ENCODE results near the gene POLH.

The POLH gene

DNA sequence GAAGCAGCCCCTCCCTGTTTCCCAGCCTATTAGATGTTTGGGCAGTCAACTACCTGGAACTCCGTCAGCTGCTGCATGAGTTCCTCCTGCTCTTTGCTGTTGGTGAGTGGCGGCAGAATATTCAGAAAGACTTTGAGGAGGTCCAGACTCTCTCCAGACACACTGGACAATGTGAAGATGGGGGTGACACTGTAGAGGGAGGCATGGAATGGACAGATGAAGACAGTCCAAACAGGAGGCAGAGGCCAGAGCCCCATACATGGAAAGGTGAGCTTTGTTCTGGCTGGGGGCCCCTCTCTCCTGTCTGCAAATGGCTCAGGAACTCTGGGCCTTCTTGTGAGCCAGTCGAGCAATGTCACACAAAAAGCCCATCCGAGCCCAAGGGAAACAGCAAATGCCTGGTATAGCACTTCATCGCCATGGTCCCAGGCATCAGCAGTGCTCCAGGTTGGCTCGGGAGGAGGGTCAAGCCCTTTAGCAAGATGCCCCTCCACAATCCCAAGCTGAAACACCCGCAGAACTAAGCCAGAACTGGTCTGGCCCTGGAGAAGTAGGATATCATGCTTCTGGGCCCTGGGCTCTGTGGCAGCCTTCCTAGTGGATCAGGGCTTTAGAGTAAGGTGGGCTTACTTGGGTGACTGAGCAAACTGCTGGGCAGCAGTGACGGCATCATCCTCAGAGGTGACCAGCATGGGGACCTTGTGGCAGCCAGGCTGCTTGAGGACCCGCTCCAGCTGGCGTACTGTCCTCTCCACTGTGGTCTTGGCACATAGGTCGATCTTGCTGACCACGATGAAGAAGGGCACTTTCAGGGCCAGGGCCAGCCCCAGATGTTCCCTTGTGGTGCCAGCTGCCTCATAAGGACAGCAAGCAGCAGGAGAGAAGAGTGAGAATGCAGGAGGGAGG is 48.1 kb downstream of the POLH start:
- Histone ChIP-seq H3K36me3 (ENCODE audit: control insufficient read depth, low read length) (peaks cover 88% of the 10 kb centered on the region), H3K4me1 (ENCODE audit: control insufficient read depth, low read length) (peaks cover 12% of the 10 kb centered on the region), H3F3A (ENCODE audit: control insufficient read depth, insufficient read depth) (peaks cover 17% of the 10 kb centered on the region), H3K4me3 (ENCODE audit: low read length) (no peak overlapping the region), H3K9me2 (replicated peaks; ENCODE audit: control insufficient read depth, low read length) (no peaks in the 10 kb centered on the region), H3K9me3 (ENCODE audit: control insufficient read depth, insufficient read depth, low read length) (no peaks in the 10 kb centered on the region), H3K79me2 (ENCODE audit: control insufficient read depth, low read length) (peaks cover 24% of the 10 kb centered on the region), H3K27ac (ENCODE audit: low read depth, low read length) (no peak overlapping the region), H3K27me3 (ENCODE audit: control insufficient read depth, low read length) (no peaks in the 10 kb centered on the region), H3K4me2 (ENCODE audit: low read length) (no peak overlapping the region), H4K20me1 (ENCODE audit: control insufficient read depth, insufficient read depth, low read depth, low read length) (no peaks in the 10 kb centered on the region)
- TF ChIP-seq, protein P1, sequence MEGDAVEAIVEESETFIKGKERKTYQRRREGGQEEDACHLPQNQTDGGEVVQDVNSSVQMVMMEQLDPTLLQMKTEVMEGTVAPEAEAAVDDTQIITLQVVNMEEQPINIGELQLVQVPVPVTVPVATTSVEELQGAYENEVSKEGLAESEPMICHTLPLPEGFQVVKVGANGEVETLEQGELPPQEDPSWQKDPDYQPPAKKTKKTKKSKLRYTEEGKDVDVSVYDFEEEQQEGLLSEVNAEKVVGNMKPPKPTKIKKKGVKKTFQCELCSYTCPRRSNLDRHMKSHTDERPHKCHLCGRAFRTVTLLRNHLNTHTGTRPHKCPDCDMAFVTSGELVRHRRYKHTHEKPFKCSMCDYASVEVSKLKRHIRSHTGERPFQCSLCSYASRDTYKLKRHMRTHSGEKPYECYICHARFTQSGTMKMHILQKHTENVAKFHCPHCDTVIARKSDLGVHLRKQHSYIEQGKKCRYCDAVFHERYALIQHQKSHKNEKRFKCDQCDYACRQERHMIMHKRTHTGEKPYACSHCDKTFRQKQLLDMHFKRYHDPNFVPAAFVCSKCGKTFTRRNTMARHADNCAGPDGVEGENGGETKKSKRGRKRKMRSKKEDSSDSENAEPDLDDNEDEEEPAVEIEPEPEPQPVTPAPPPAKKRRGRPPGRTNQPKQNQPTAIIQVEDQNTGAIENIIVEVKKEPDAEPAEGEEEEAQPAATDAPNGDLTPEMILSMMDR (IDR thresholded peaks at IDR 0.05; ENCODE audit: low read depth, low read length, poor library complexity, severe bottlenecking): no peak
- no peak for TF ChIP-seq EZH2phosphoT487 (IDR thresholded peaks at IDR 0.05; ENCODE audit: borderline replicate concordance, low read length)

DNA sequence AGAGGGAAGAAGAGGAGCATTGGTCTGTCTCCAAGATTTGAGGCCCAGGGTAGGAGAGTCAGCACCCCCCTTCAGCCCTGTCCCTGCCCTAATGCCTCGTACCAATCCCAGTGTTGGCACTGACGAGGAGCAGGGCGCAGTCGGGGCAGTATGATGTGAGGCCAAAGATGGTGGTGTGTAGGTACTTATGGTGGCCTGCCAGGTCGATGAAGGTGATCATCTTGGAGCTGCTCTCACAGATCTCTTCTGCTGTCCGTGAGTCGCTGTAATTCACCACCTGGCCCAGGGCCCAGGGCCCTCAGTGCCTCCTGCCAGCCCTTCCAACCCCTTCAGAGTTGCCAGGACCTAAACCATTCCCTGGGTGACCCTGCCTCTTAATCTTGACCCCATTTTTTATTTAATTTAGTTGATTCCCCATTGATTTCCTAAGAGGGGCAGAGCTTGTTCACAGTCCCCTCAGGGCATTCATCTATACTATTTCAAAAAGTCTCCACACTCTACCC is 48.9 kb downstream of the POLH start:
- peaks cover 10% of the 10 kb centered on the region for H3F3A ChIP-seq (ENCODE audit: control insufficient read depth, insufficient read depth)

DNA sequence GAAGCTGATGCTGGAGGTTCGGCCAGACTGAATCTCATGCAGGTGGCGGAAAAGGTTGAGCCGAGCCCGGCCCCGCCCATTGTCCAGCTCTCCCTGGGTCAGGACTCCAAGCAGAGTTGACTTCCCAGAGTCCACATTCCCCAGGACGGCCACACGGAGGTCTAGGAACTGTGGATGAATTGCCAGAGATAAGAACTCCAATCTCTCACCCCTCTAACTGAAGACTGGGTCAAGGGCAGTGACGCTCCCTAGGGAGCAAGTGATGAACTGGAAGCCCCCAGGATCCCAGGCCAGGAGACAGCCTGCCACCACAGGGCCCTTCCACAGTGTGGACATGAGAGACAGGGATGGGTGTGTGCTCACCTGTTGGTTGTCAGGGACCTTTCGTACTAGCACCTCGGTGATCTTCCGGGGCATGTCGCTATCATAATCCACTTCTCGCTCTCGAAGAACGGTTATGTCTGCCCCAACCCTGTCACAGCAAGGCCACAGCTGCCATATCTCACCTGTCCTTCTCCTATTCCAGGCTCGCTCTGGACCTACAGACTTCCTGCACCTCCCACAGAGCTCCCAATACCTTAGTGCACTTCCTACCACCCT is 49.5 kb downstream of the POLH start:
- H3K9me3 ChIP-seq (ENCODE audit: control insufficient read depth, insufficient read depth, low read length): no peaks in the 10 kb centered on the region
- peaks cover 24% of the 10 kb centered on the region for H3K79me2 ChIP-seq (ENCODE audit: control insufficient read depth, low read length)
- TF ChIP-seq, protein P1 (IDR thresholded peaks at IDR 0.05; ENCODE audit: low read depth, low read length, poor library complexity, severe bottlenecking): no peak
- no peak for TF ChIP-seq EZH2phosphoT487 (IDR thresholded peaks at IDR 0.05; ENCODE audit: borderline replicate concordance, low read length)
- H3K27me3 ChIP-seq (ENCODE audit: control insufficient read depth, low read length): no peaks in the 10 kb centered on the region
- H3K4me1 ChIP-seq (ENCODE audit: control insufficient read depth, low read length): peaks cover 21% of the 10 kb centered on the region
- no peaks in the 10 kb centered on the region for H4K20me1 ChIP-seq (ENCODE audit: control insufficient read depth, insufficient read depth, low read depth, low read length)
- H3K9me2 ChIP-seq (replicated peaks; ENCODE audit: control insufficient read depth, low read length): no peaks in the 10 kb centered on the region
- H3K36me3 ChIP-seq (ENCODE audit: control insufficient read depth, low read length): peaks cover 79% of the 10 kb centered on the region
- peaks cover 5% of the 10 kb centered on the region; the same call in 1 of the 2 replicates for H3F3A ChIP-seq (ENCODE audit: control insufficient read depth, insufficient read depth)
- H3K27ac ChIP-seq (ENCODE audit: low read depth, low read length): no peak overlapping the region
- no peak overlapping the region for H3K4me2 ChIP-seq (ENCODE audit: low read length)
- no peak overlapping the region for H3K4me3 ChIP-seq (ENCODE audit: low read length)

More for the DNA sequence above, 48.9 kb downstream of the POLH start:
- Histone ChIP-seq H3K4me3 (ENCODE audit: low read length) (no peak overlapping the region), H4K20me1 (ENCODE audit: control insufficient read depth, insufficient read depth, low read depth, low read length) (no peaks in the 10 kb centered on the region), H3K36me3 (ENCODE audit: control insufficient read depth, low read length) (peaks cover 83% of the 10 kb centered on the region), H3K4me1 (ENCODE audit: control insufficient read depth, low read length) (peaks cover 16% of the 10 kb centered on the region), H3K4me2 (ENCODE audit: low read length) (no peak overlapping the region), H3K9me2 (replicated peaks; ENCODE audit: control insufficient read depth, low read length) (no peaks in the 10 kb centered on the region), H3K9me3 (ENCODE audit: control insufficient read depth, insufficient read depth, low read length) (no peaks in the 10 kb centered on the region), H3K27me3 (ENCODE audit: control insufficient read depth, low read length) (no peaks in the 10 kb centered on the region), H3K79me2 (ENCODE audit: control insufficient read depth, low read length) (peaks cover 24% of the 10 kb centered on the region), H3K27ac (ENCODE audit: low read depth, low read length) (no peak overlapping the region)
- TF ChIP-seq, protein P1 (IDR thresholded peaks at IDR 0.05; ENCODE audit: low read depth, low read length, poor library complexity, severe bottlenecking): no peak
- TF ChIP-seq EZH2phosphoT487 (IDR thresholded peaks at IDR 0.05; ENCODE audit: borderline replicate concordance, low read length): no peak

Data from DOHH2 (cell line).